GM23338 (cell line): Measurements from ENCODE around the gene OLFM1. TPM values are rescaled to one million over a fixed set of nuclear protein-coding genes. Genes with fewer than 3 reads are reported as not detected.

Source experiments
- ATAC-seq: fragments of 200-7000 bp; cut with Tn5 transposase; 3 replicates; pipeline ENCODE4 v1.9.1; 2020
- DNase-seq: peaks from one replicate; pipeline ENCODE4 v3.0.0-alpha.2; 2015; ENCODE audit warnings: low spot score
- H2AFZ ChIP-seq: fragments of 200-600 bp; sonication (generic); 2 replicates; pipeline ENCODE4 v1.8.0; 2016; ENCODE audit warnings: antibody characterized with exemption, mild to moderate bottlenecking, moderate library complexity
- H3F3A ChIP-seq: fragments of 200-600 bp; sonication (generic); replicated peaks from 2 replicates; pipeline ENCODE4 v1.8.0; 2017; ENCODE audit warnings: antibody characterized with exemption, mixed run types, low read depth
- H3K27ac ChIP-seq: fragments of 200-600 bp; sonication (generic); 2 replicates; pipeline ENCODE4 v1.6.1; 2016; ENCODE audit warnings: low read depth
- H3K27me3 ChIP-seq: fragments of 200-600 bp; sonication (generic); 2 replicates; pipeline ENCODE4 v1.8.0; 2016; ENCODE audit warnings: mild to moderate bottlenecking, mixed run types, moderate library complexity; ENCODE audit not compliant: insufficient read depth
- H3K36me3 ChIP-seq: fragments of 200-600 bp; sonication (generic); 2 replicates; pipeline ENCODE4 v1.8.0; 2016; ENCODE audit warnings: mild to moderate bottlenecking; ENCODE audit not compliant: insufficient read depth
- H3K4me1 ChIP-seq: fragments of 200-600 bp; sonication (generic); 2 replicates; pipeline ENCODE4 v1.8.0; 2016; ENCODE audit warnings: mild to moderate bottlenecking, moderate library complexity; ENCODE audit not compliant: insufficient read depth
- H3K4me2 ChIP-seq: fragments of 200-600 bp; sonication (generic); 2 replicates; pipeline ENCODE4 v1.7.1; 2017; ENCODE audit warnings: mixed run types
- H3K4me3 ChIP-seq: fragments of 200-600 bp; sonication (generic); 2 replicates; pipeline ENCODE4 v1.6.1; 2016; ENCODE audit warnings: mixed run types
- H3K79me2 ChIP-seq: fragments of 200-600 bp; sonication (generic); replicated peaks from 2 replicates; pipeline ENCODE4 v1.8.0; 2017; ENCODE audit warnings: mild to moderate bottlenecking; ENCODE audit not compliant: insufficient read depth
- H3K9me2 ChIP-seq: fragments of 200-600 bp; sonication (generic); 2 replicates; pipeline ENCODE4 v1.8.0; 2017; ENCODE audit not compliant: insufficient read depth
- H4K20me1 ChIP-seq: fragments of 200-600 bp; sonication (generic); replicated peaks from 2 replicates; pipeline ENCODE4 v1.8.0; 2017; ENCODE audit warnings: mild to moderate bottlenecking; ENCODE audit not compliant: insufficient read depth
- H3K27ac Mint-ChIP-seq: 2 replicates; pipeline ENCODE4 v1.8.0; 2020; ENCODE audit warnings: inconsistent platforms, mild to moderate bottlenecking, moderate library complexity, mixed read lengths
- H3K27me3 Mint-ChIP-seq: 3 replicates; pipeline ENCODE4 v1.8.0; 2022; ENCODE audit warnings: low read depth, mild to moderate bottlenecking, moderate library complexity, mixed read lengths, inconsistent platforms; ENCODE audit not compliant: insufficient read depth, poor library complexity
- H3K36me3 Mint-ChIP-seq: 3 replicates; pipeline ENCODE4 v1.8.0; 2021; ENCODE audit warnings: low read depth, mild to moderate bottlenecking, inconsistent platforms, moderate library complexity, mixed read lengths
- H3K4me1 Mint-ChIP-seq: 3 replicates; pipeline ENCODE4 v1.8.0; 2020; ENCODE audit warnings: mild to moderate bottlenecking, inconsistent platforms, mixed read lengths
- H3K4me3 Mint-ChIP-seq: 3 replicates; pipeline ENCODE4 v1.8.0; 2021; ENCODE audit warnings: moderate library complexity, mild to moderate bottlenecking, inconsistent platforms, mixed read lengths
- H3K9me3 Mint-ChIP-seq: 3 replicates; pipeline ENCODE4 v1.8.0; 2020; ENCODE audit warnings: moderate library complexity, mild to moderate bottlenecking, inconsistent platforms, mixed read lengths
- CREB1 ChIP-seq: fragments of 250-450 bp; sonication (Bioruptor Pico); IDR thresholded peaks from 2 replicates; pipeline ENCODE4 v1.5.0; 2020; ENCODE audit warnings: low read depth, mild to moderate bottlenecking, moderate library complexity
- CTCF ChIP-seq, 2 experiments: fragments of 200-600 bp in 1 of 2; sonication (generic) in 1 of 2; conservative IDR thresholded peaks; 2 replicates each; pipeline versions ENCODE4 v1.5.1 to v1.6.1; 2016 to 2017; ENCODE audit warnings: antibody characterized with exemption in 2 of 2, low read depth in 2 of 2, mild to moderate bottlenecking in 2 of 2, moderate library complexity in 1 of 2
- ETS1 ChIP-seq: IDR thresholded peaks from 2 replicates; pipeline ENCODE4 v1.6.1; 2016; ENCODE audit warnings: antibody characterized with exemption
- EZH2 ChIP-seq: fragments of 200-600 bp; sonication (generic); IDR thresholded peaks from one replicate; pipeline ENCODE4 v1.8.0; 2017; ENCODE audit warnings: antibody characterized with exemption, mild to moderate bottlenecking, low read depth; ENCODE audit not compliant: unreplicated experiment
- EZH2phosphoT487 ChIP-seq: fragments of 200-600 bp; sonication (generic); IDR thresholded peaks from one replicate; pipeline ENCODE4 v1.8.1; 2018; ENCODE audit warnings: antibody characterized with exemption; ENCODE audit not compliant: unreplicated experiment
- POLR2AphosphoS5 ChIP-seq: IDR thresholded peaks from 2 replicates; pipeline ENCODE4 v1.6.1; 2016; ENCODE audit warnings: antibody characterized with exemption, low read depth
- ZNF114 ChIP-seq: fragments of 250-450 bp; sonication (Bioruptor Pico); IDR thresholded peaks from 2 replicates; pipeline ENCODE4 v1.5.0; 2020; ENCODE audit warnings: mild to moderate bottlenecking, moderate library complexity
- ZNF331 ChIP-seq: fragments of 250-450 bp; sonication (Bioruptor Pico); IDR thresholded peaks from 2 replicates; pipeline ENCODE4 v1.5.0; 2020; ENCODE audit warnings: low read depth, mild to moderate bottlenecking, moderate library complexity
- ZNF462 ChIP-seq: fragments of 250-450 bp; sonication (Bioruptor Pico); IDR thresholded peaks from 2 replicates; pipeline ENCODE4 v1.5.0; 2020; ENCODE audit warnings: mild to moderate bottlenecking, moderate library complexity
- polyA plus RNA-seq: library from polyadenylated mRNA; unstranded; fragments of >200 nt; fragmentation: Nextera tagmentation; extraction: Ambion mirVana; gene quantifications from 2 replicates; pipeline ENCODE4 v1.2.1, GENCODE V29; 2016
- total RNA-seq: library from RNA; depleted of rRNA; stranded (reverse); fragments of >200 nt; shearing (Covaris generic); gene quantifications from 2 replicates; pipeline ENCODE4 v1.2.3, GENCODE V29; 2014

Gene OLFM1
- total and polyA plus RNA-seq, 2 experiments from 2014 or later, result 20.6 to 40.1 TPM

GRCh38 chr9:135150981-135151380 lies 63.5 kb downstream of the OLFM1 start:
- Histone ChIP-seq H3K4me3 (no peak overlapping the region), H3K4me2 (no peak overlapping the region), H3K36me3 (no peaks in the 10 kb centered on the region), H3F3A (no peaks in the 10 kb centered on the region), H3K9me2 (no peaks in the 10 kb centered on the region), H4K20me1 (no peaks in the 10 kb centered on the region), H2AFZ (no peak overlapping the region), H3K4me1 (no peaks in the 10 kb centered on the region), H3K27ac (no peak overlapping the region), H3K27me3 (no peaks in the 10 kb centered on the region), H3K79me2 (no peaks in the 10 kb centered on the region)
- Mint-ChIP-seq H3K36me3 (peaks cover 9% of the 10 kb centered on the region; the same call in 1 of the 3 replicates), H3K4me1 (peaks cover 12% of the 10 kb centered on the region), H3K27ac (no peak overlapping the region), H3K9me3 (peaks cover 15% of the 10 kb centered on the region), H3K27me3 (peaks cover 14% of the 10 kb centered on the region), H3K4me3 (no peak overlapping the region)
- TF ChIP-seq CTCF (conservative IDR thresholded peaks at IDR 0.05; ENCODE audit: low read depth in 2 of 2), result no peak
- no peak for TF ChIP-seq EZH2phosphoT487
- DNase-seq (no peak), ATAC-seq (no peak)

GRCh38 chr9:135151757-135152613 lies 64.5 kb downstream of the OLFM1 start:
- Histone ChIP-seq H3K36me3 (no peaks in the 10 kb centered on the region), H3K9me2 (no peaks in the 10 kb centered on the region), H3K27me3 (no peaks in the 10 kb centered on the region), H2AFZ (no peak overlapping the region), H3K4me2 (no peak overlapping the region), H3F3A (no peaks in the 10 kb centered on the region), H3K4me1 (no peaks in the 10 kb centered on the region), H4K20me1 (no peaks in the 10 kb centered on the region), H3K79me2 (no peaks in the 10 kb centered on the region), H3K4me3 (no peak overlapping the region), H3K27ac (no peak overlapping the region)
- DNase-seq (no peak), ATAC-seq (no peak)
- H3K9me3 Mint-ChIP-seq, result peaks cover 15% of the 10 kb centered on the region
- no peak overlapping the region for H3K27ac Mint-ChIP-seq
- peaks cover 9% of the 10 kb centered on the region; the same call in 1 of the 3 replicates for H3K36me3 Mint-ChIP-seq
- H3K4me1 Mint-ChIP-seq, result peaks cover 12% of the 10 kb centered on the region
- peaks cover 12% of the 10 kb centered on the region for H3K27me3 Mint-ChIP-seq
- H3K4me3 Mint-ChIP-seq, result no peak overlapping the region
- TF ChIP-seq ETS1 (no peak), CREB1 (CRISPR knock-in tag) (no peak), ZNF331 (CRISPR knock-in tag) (no peak), EZH2 (no peak), POLR2AphosphoS5 (no peak), EZH2phosphoT487 (no peak), CTCF (conservative IDR thresholded peaks at IDR 0.05; ENCODE audit: low read depth in 2 of 2) (no peak), ZNF462 (CRISPR knock-in tag) (no peak), ZNF114 (CRISPR knock-in tag) (no peak)
